Central memory CD4-positive, alpha-beta T cell (primary cell): ENCODE data around the gene MRPS17.

Experiments
- DNase-seq: peaks from one replicate; pipeline ENCODE4 v3.0.0; 2022

The MRPS17 gene

GRCh38 chr7:55973747-55974250, 22.1 kb downstream of the MRPS17 start:
- no peak for DNase-seq

GRCh38 chr7:55975988-55976633, 24.4 kb downstream of the MRPS17 start:
- DNase-seq = no peak

- no peak for DNase-seq
Measured at GRCh38 chr7:55977831-55978230, 26.2 kb downstream of the MRPS17 start.

GRCh38 chr7:55980266-55980665, 28.6 kb downstream of the MRPS17 start:
- DNase-seq = no peak

GRCh38 chr7:55983537-55983936, 31.9 kb downstream of the MRPS17 start:
- DNase-seq = no peak

- no peak for DNase-seq
Measured at GRCh38 chr7:55992346-55992745, 40.7 kb downstream of the MRPS17 start.

GRCh38 chr7:55996856-55997500, 45.3 kb downstream of the MRPS17 start:
- no peak for DNase-seq

- DNase-seq = no peak
Measured at GRCh38 chr7:56003749-56004148, 52.1 kb downstream of the MRPS17 start.
